ENCODE data around the gene ABCA2.

- TF ChIP-seq CTCF (IDR thresholded peaks at IDR 0.05) (no peak), POLR2A (IDR thresholded peaks at IDR 0.05) (no peak)
Measured at GRCh38 chr9:136957901-136958300, 70.1 kb downstream of the ABCA2 start.
